Loucy (cell line): Measurements from ENCODE around the gene FOXC1.

Experiments
- EZH2phosphoT487 ChIP-seq: fragments of 200-600 bp; IDR thresholded peaks from 2 replicates; pipeline ENCODE4 v1.6.1; 2018; ENCODE audit warnings: antibody characterized with exemption, mild to moderate bottlenecking, moderate library complexity, borderline replicate concordance
- TF ChIP-seq, protein P1 (sequence below): fragments of 200-600 bp; sonication (generic); conservative IDR thresholded peaks from 2 replicates; pipeline ENCODE4 v1.5.1; 2014; ENCODE audit warnings: mild to moderate bottlenecking, antibody characterized with exemption, low read length

- TF ChIP-seq, protein P1, sequence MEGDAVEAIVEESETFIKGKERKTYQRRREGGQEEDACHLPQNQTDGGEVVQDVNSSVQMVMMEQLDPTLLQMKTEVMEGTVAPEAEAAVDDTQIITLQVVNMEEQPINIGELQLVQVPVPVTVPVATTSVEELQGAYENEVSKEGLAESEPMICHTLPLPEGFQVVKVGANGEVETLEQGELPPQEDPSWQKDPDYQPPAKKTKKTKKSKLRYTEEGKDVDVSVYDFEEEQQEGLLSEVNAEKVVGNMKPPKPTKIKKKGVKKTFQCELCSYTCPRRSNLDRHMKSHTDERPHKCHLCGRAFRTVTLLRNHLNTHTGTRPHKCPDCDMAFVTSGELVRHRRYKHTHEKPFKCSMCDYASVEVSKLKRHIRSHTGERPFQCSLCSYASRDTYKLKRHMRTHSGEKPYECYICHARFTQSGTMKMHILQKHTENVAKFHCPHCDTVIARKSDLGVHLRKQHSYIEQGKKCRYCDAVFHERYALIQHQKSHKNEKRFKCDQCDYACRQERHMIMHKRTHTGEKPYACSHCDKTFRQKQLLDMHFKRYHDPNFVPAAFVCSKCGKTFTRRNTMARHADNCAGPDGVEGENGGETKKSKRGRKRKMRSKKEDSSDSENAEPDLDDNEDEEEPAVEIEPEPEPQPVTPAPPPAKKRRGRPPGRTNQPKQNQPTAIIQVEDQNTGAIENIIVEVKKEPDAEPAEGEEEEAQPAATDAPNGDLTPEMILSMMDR, result no peak
- no peak for TF ChIP-seq EZH2phosphoT487
These were observed 48.4 kb upstream of the FOXC1 start for GRCh38 chr6:1561355-1561754.
